Measurements from ENCODE around the gene TYK2. TPM values are rescaled to one million over a fixed set of nuclear protein-coding genes. Genes with fewer than 3 reads are reported as not detected.
"Not testable (repeated sequence)": the region's sequence is repeated elsewhere in the genome, so short reads cannot be mapped to it uniquely, and the experiment has no call there.

TYK2 gene
- total RNA-seq, 1 experiment from 2014 or later: 130 TPM

DNA sequence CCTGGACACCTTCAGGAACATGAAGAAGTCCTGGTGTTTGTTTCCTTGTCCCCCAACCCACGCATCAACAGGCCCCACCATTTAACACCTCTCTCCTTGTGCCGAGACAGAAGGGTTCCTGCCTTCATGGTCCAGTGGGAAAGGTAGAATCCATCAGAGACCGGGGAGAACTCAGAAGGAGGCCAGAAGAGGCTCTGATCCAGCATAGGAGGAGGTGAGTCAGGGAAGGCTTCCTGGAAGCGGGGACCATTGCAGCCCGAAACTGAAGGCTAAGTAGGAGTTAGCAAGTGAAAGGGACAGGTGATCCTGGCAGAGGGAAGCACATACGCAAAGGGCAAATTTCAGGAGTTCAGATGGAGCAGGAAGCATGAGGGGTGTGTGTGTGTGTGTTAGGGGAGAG is 41.4 kb downstream of the TYK2 start:
- H3K4me1 Mint-ChIP-seq (ENCODE audit: low read depth, unreplicated experiment): no peaks in the 10 kb centered on the region
- no TSS peak for BruUV-seq (replicated peaks)
- intact Hi-C loops (cut with micrococcal nuclease; ENCODE audit: unreplicated experiment): no loop called here

DNA sequence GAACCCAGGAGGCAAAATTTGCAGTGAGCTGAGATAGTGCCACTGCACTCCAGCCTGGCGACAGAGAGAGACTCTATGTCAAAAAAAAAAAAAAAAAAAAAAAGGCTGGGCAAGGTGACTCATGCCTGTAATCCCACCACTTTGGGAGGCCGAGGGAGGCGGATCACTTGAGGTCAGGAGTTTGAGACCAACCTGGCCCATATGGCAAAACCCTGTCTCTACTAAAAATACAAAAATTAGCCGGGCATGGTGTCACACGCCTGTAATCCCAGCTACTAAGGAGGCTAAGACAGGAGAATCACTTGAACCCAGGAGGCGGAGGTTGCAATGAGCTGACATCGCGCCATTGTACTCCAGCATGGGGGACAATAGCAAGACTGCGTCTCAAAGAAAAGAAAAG is 43.6 kb downstream of the TYK2 start:
- H3K27me3 Mint-ChIP-seq (ENCODE audit: unreplicated experiment); H3K4me1 Mint-ChIP-seq (ENCODE audit: low read depth, unreplicated experiment); DNase-seq; intact Hi-C loops (cut with micrococcal nuclease; ENCODE audit: unreplicated experiment); H3K9me3 Mint-ChIP-seq (ENCODE audit: low read depth, unreplicated experiment); H3K27ac Mint-ChIP-seq (ENCODE audit: unreplicated experiment); H3K4me3 Mint-ChIP-seq (ENCODE audit: low read depth, unreplicated experiment); BruUV-seq (replicated peaks): not testable (repeated sequence)
- peaks cover 33% of the 10 kb centered on the region for H3K36me3 Mint-ChIP-seq (ENCODE audit: insufficient read depth, unreplicated experiment)
- CTCF ChIA-PET: interaction anchor here (0.7 kb wide), 2 partner anchors 18 to 457 kb away, joined by 5 to 6 read pairs; no protein-coding TSS in a partner anchor

More for the DNA sequence above, 41.4 kb downstream of the TYK2 start:
- TF ChIP-seq, protein P1, sequence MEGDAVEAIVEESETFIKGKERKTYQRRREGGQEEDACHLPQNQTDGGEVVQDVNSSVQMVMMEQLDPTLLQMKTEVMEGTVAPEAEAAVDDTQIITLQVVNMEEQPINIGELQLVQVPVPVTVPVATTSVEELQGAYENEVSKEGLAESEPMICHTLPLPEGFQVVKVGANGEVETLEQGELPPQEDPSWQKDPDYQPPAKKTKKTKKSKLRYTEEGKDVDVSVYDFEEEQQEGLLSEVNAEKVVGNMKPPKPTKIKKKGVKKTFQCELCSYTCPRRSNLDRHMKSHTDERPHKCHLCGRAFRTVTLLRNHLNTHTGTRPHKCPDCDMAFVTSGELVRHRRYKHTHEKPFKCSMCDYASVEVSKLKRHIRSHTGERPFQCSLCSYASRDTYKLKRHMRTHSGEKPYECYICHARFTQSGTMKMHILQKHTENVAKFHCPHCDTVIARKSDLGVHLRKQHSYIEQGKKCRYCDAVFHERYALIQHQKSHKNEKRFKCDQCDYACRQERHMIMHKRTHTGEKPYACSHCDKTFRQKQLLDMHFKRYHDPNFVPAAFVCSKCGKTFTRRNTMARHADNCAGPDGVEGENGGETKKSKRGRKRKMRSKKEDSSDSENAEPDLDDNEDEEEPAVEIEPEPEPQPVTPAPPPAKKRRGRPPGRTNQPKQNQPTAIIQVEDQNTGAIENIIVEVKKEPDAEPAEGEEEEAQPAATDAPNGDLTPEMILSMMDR (IDR thresholded peaks at IDR 0.05; ENCODE audit: unreplicated experiment): no peak
- Mint-ChIP-seq H3K36me3 (ENCODE audit: insufficient read depth, unreplicated experiment) (peaks cover 16% of the 10 kb centered on the region), H3K9me3 (ENCODE audit: low read depth, unreplicated experiment) (no peaks in the 10 kb centered on the region), H3K27me3 (ENCODE audit: unreplicated experiment) (no peaks in the 10 kb centered on the region), H3K4me3 (ENCODE audit: low read depth, unreplicated experiment) (no peak overlapping the region), H3K27ac (ENCODE audit: unreplicated experiment) (no peak overlapping the region)
- CTCF ChIA-PET: no interaction called here
- no peak for DNase-seq

DNA sequence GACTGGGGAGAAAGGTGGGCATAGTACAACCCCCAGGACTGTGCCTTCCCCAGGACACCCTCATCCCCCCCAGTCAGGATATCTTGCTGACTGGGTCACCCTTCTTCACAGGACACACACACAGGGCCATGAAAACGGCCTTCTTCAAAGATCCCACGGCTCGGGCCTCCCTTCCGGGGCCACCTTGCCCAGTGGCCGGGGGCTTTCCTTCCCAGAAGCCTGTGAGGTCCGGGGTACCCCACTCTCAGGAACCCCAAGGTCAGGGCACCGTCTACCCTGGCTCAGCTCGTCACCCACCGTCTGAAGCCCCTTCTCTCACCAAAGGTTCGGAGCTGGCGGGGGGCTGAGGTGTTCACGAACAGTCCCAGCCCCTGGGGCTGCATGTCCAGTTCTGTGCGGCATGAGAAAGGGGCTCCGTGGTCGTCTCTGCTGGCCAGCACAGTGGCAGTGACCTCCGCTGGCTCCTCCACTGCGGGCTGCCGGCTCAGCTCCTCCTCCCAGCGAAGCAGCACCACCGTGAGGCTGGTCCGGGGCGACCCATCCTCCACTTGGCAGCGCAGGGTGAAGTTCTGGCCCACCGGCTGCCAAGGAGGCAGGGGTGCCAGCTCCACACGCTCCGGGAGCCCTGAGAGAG is 44.9 kb downstream of the TYK2 start:
- peak overlapping the region; percentile 89 for H3K4me3 Mint-ChIP-seq (ENCODE audit: low read depth, unreplicated experiment)
- H3K27me3 Mint-ChIP-seq (ENCODE audit: unreplicated experiment): no peaks in the 10 kb centered on the region
- intact Hi-C loops (cut with micrococcal nuclease; ENCODE audit: unreplicated experiment): no loop called here
- no peak overlapping the region for H3K27ac Mint-ChIP-seq (ENCODE audit: unreplicated experiment)
- H3K4me1 Mint-ChIP-seq (ENCODE audit: low read depth, unreplicated experiment): no peaks in the 10 kb centered on the region
- no TSS peak for BruUV-seq (replicated peaks)
- H3K9me3 Mint-ChIP-seq (ENCODE audit: low read depth, unreplicated experiment): no peaks in the 10 kb centered on the region
- no peak for DNase-seq
- CTCF ChIA-PET: no interaction called here
- TF ChIP-seq, protein P1 (IDR thresholded peaks at IDR 0.05; ENCODE audit: unreplicated experiment): no peak
- peaks cover 33% of the 10 kb centered on the region for H3K36me3 Mint-ChIP-seq (ENCODE audit: insufficient read depth, unreplicated experiment)

- TF ChIP-seq, protein P1 (IDR thresholded peaks at IDR 0.05; ENCODE audit: unreplicated experiment): no peak
- no peaks in the 10 kb centered on the region for H3K9me3 Mint-ChIP-seq (ENCODE audit: low read depth, unreplicated experiment)
- peak overlapping the region; percentile 89 for H3K4me3 Mint-ChIP-seq (ENCODE audit: low read depth, unreplicated experiment)
- H3K4me1 Mint-ChIP-seq (ENCODE audit: low read depth, unreplicated experiment): no peaks in the 10 kb centered on the region
- H3K27me3 Mint-ChIP-seq (ENCODE audit: unreplicated experiment): no peaks in the 10 kb centered on the region
- no peak overlapping the region for H3K27ac Mint-ChIP-seq (ENCODE audit: unreplicated experiment)
- peaks cover 36% of the 10 kb centered on the region for H3K36me3 Mint-ChIP-seq (ENCODE audit: insufficient read depth, unreplicated experiment)
- CTCF ChIA-PET: interaction anchor here (0.6 to 1.1 kb wide), 5 partner anchors 64 to 402 kb away, joined by 3 to 6 read pairs (median 3); partner anchors contain the start of gene ICAM1
- no TSS peak for BruUV-seq (replicated peaks)
- intact Hi-C loops (cut with micrococcal nuclease; ENCODE audit: unreplicated experiment): no loop called here
- peak; percentile 92 for DNase-seq
Observed at GRCh38 chr19:10334588-10335351, 45.6 kb downstream of the TYK2 start.
